Right lobe of liver (tissue), 6 donors: ENCODE data around the gene RERE. TPM values are rescaled to one million over a fixed set of nuclear protein-coding genes. Genes with fewer than 3 reads are reported as not detected.
A peak's percentile ranks its signal among the peaks of the same experiment; 100 is the strongest.

Source experiments
- ATAC-seq, 4 donors: fragments of 200-7000 bp; cut with Tn5 transposase; one replicate each; pipeline ENCODE4 v1.9.1; 2020; ENCODE audit warnings: mild to moderate bottlenecking in 4 of 4, moderate library complexity in 4 of 4
- DNase-seq, 3 donors: peaks; one replicate each; pipeline ENCODE4 v3.0.0-alpha.2; 2020
- H3K27ac ChIP-seq, 3 donors: fragments of 200-600 bp; one replicate each; pipeline ENCODE4 v1.8.0; 2022
- H3K27me3 ChIP-seq, 2 donors: fragments of 200-600 bp; one replicate each; pipeline ENCODE4 v1.8.0; 2022
- H3K36me3 ChIP-seq, 4 donors: fragments of 200-600 bp; sonication (generic) in 1 of 4; one replicate each; pipeline versions ENCODE4 v1.5.1 to v1.8.0; 2017 to 2022; ENCODE audit warnings: control low read depth in 1 of 4
- H3K4me1 ChIP-seq, 4 donors: fragments of 200-600 bp; sonication (generic) in 1 of 4; one replicate each; pipeline versions ENCODE4 v1.5.1 to v1.8.0; 2017 to 2022; ENCODE audit warnings: control low read depth in 1 of 4
- H3K4me3 ChIP-seq, 3 donors: fragments of 200-600 bp; one replicate each; pipeline ENCODE4 v1.8.0; 2022
- H3K9me3 ChIP-seq, 4 donors: fragments of 200-600 bp; sonication (generic) in 1 of 4; one replicate each; pipeline versions ENCODE4 v1.5.1 to v1.8.0; 2017 to 2022; ENCODE audit warnings: control low read depth in 1 of 4
- CTCF ChIP-seq, 4 donors: fragments of 200-600 bp in 3 of 4; fragments of 450-650 bp in 1 of 4; IDR thresholded peaks; one replicate each; pipeline versions ENCODE4 v1.5.1 to v1.8.0; 2016 to 2022; ENCODE audit warnings: antibody characterized with exemption in 4 of 4, mild to moderate bottlenecking in 2 of 4
- POLR2A ChIP-seq: fragments of 450-650 bp; IDR thresholded peaks from one replicate; pipeline ENCODE4 v1.6.1; 2017; ENCODE audit warnings: antibody characterized with exemption, mild to moderate bottlenecking
- WGBS: methylation state at CpG from one replicate; pipeline ENCODE4 v1.1.6; 2018; ENCODE audit warnings: low coverage, low lambda C conversion rate; ENCODE audit not compliant: insufficient coverage; ENCODE audit errors: missing lambda C conversion rate; 5-methylcytosine and 5-hydroxymethylcytosine counted together
- intact Hi-C, 2 donors: fragments of 100-400 bp; cut with DNase I; formaldehyde crosslinking; loops; one replicate each; pipeline versions ENCODE4 v1.11.2 to v1.14.1; 2022
- total RNA-seq, 6 experiments: library from RNA; depleted of rRNA in 2 of 6; stranded (reverse); fragments of >200 nt in 2 of 6; fragmentation: NEBNext Ultra II Directional in 3 of 6; extraction: Animal tissue kit (Norgen Biotek cat#: 25700) in 3 of 6; gene quantifications; one replicate each; pipeline versions ENCODE4 v1.1.0 to v1.2.4, GENCODE V29; 2016 to 2023
- donor health status: DM: no; HTN: yes; CAD: no.
- donor health status: DM: no; HTN: no; CAD: no.
- donor health status: DM: no; HTN: no; CAD: no.
- donor health status: DM: no; HTN: yes; CAD: no.
- donor health status: DM: no; HTN: yes; CAD: no.

The RERE gene
- total RNA-seq, 6 experiments from 2014 or later = 17.5 to 38.4 (median 25.0) TPM

- intact Hi-C loops = no loop called here
- Histone ChIP-seq H3K4me1 (peaks cover 0 to 39% (median 4%) of the 10 kb centered on the region in 4 donors), H3K4me3 (no peak overlapping the region), H3K27me3 (no peaks in the 10 kb centered on the region), H3K9me3 (no peaks in the 10 kb centered on the region), H3K36me3 (peaks cover 19 to 58% (median 35%) of the 10 kb centered on the region in 4 donors), H3K27ac (peak overlapping the region in 1 of 3 donors; percentile 0)
- TF ChIP-seq POLR2A = no peak
- TF ChIP-seq CTCF (IDR thresholded peaks at IDR 0.05) = peak; percentile 41 to 63 (median 52)
- WGBS = 61% methylated on average over 9 of the region's 12 CpGs
- ATAC-seq (peak; percentile 15 to 44 (median 39)), DNase-seq (no peak)
Observed at GRCh38 chr1:8858888-8859706, 41.7 kb upstream of the RERE start.

GRCh38 chr1:8858112-8858668 is 40.8 kb upstream of the RERE start:
- peak; percentile 20 to 60 (median 46) for ATAC-seq
- no peak for DNase-seq
- no peaks in the 10 kb centered on the region for H3K27me3 ChIP-seq
- peaks cover 0 to 42% (median 5%) of the 10 kb centered on the region in 4 donors for H3K4me1 ChIP-seq
- intact Hi-C loops = no loop called here
- H3K9me3 ChIP-seq = no peaks in the 10 kb centered on the region
- peaks cover 11 to 49% (median 26%) of the 10 kb centered on the region in 4 donors for H3K36me3 ChIP-seq
- peak overlapping the region in 1 of 3 donors; percentile 31 for H3K27ac ChIP-seq
- WGBS = 18% methylated on average over 1 of the region's 2 CpGs
- H3K4me3 ChIP-seq = no peak overlapping the region
- TF ChIP-seq CTCF (IDR thresholded peaks at IDR 0.05) (no peak), POLR2A (no peak)

- no peak for TF ChIP-seq CTCF (IDR thresholded peaks at IDR 0.05)
- TF ChIP-seq POLR2A = no peak
- WGBS = 81% methylated on average over 9 of the region's 14 CpGs
- peaks cover 5 to 36% (median 17%) of the 10 kb centered on the region in 4 donors for H3K36me3 ChIP-seq
Observed at GRCh38 chr1:8856689-8857412, 39.4 kb upstream of the RERE start.

GRCh38 chr1:8854240-8854639 is 36.8 kb upstream of the RERE start:
- no peaks in the 10 kb centered on the region for H3K9me3 ChIP-seq
- H3K27ac ChIP-seq = peak overlapping the region in 2 of 3 donors; percentile 38 to 44
- ATAC-seq (no peak), DNase-seq (no peak)
- peaks cover 0 to 14% (median 3%) of the 10 kb centered on the region in 4 donors for H3K36me3 ChIP-seq
- TF ChIP-seq CTCF (IDR thresholded peaks at IDR 0.05) = no peak
- no peak for TF ChIP-seq POLR2A
- no peaks in the 10 kb centered on the region for H3K27me3 ChIP-seq
- no peak overlapping the region for H3K4me3 ChIP-seq
- intact Hi-C loops = no loop called here
- peaks cover 0 to 38% (median 5%) of the 10 kb centered on the region in 4 donors for H3K4me1 ChIP-seq
- WGBS = no CpG with 5 or more reads among the region's 7 CpGs

More at GRCh38 chr1:8856689-8857412, 39.4 kb upstream of the RERE start:
- DNase-seq = no peak
- intact Hi-C loops = no loop called here
- H3K27me3 ChIP-seq = no peaks in the 10 kb centered on the region
- no peak overlapping the region for H3K4me3 ChIP-seq
- H3K27ac ChIP-seq = peak overlapping the region in 1 of 3 donors; percentile 31
- H3K4me1 ChIP-seq = peaks cover 0 to 42% (median 5%) of the 10 kb centered on the region in 4 donors
- peak in 2 of 4 donors; percentile 7 to 49 for ATAC-seq
- no peaks in the 10 kb centered on the region for H3K9me3 ChIP-seq
